Osteoblast (primary cell): Measurements from ENCODE around the gene PSG6. TPM values are rescaled to one million over a fixed set of nuclear protein-coding genes. Genes with fewer than 3 reads are reported as not detected.
"Not testable (repeated sequence)": the region's sequence is repeated elsewhere in the genome, so short reads cannot be mapped to it uniquely, and the experiment has no call there.

Experiments used
- DNase-seq: peaks from one replicate; pipeline ENCODE4 v3.0.0; 2011; ENCODE audit warnings: low spot score, mixed read lengths; ENCODE audit not compliant: insufficient read length; ENCODE audit errors: missing footprints
- H2AFZ ChIP-seq: 2 replicates; pipeline ENCODE4 v1.6.0; 2011; ENCODE audit warnings: mild to moderate bottlenecking, low read length
- H3K27ac ChIP-seq: 2 replicates; pipeline ENCODE4 v1.5.1; 2011; ENCODE audit warnings: mild to moderate bottlenecking, low read depth, low read length, moderate library complexity
- H3K27me3 ChIP-seq: 2 replicates; pipeline ENCODE4 v1.6.0; 2012; ENCODE audit warnings: mild to moderate bottlenecking, control low read depth, inconsistent platforms, low read length, moderate library complexity; ENCODE audit not compliant: insufficient read depth
- H3K36me3 ChIP-seq: 2 replicates; pipeline ENCODE4 v1.5.1; 2011; ENCODE audit warnings: mild to moderate bottlenecking, low read length, control low read depth, moderate library complexity; ENCODE audit not compliant: insufficient read depth
- H3K4me1 ChIP-seq: 2 replicates; pipeline ENCODE4 v1.5.1; 2011; ENCODE audit warnings: mild to moderate bottlenecking, low read length, control low read depth, moderate library complexity; ENCODE audit not compliant: insufficient read depth
- H3K4me2 ChIP-seq: 2 replicates; pipeline ENCODE4 v1.6.0; 2011; ENCODE audit warnings: mild to moderate bottlenecking, low read length; ENCODE audit not compliant: insufficient read depth
- H3K4me3 ChIP-seq: fragments of 200-600 bp; sonication (generic); 3 replicates; pipeline ENCODE4 v1.5.1; 2012; ENCODE audit warnings: mild to moderate bottlenecking, low read length, inconsistent platforms; ENCODE audit not compliant: insufficient read depth
- H3K79me2 ChIP-seq: 2 replicates; pipeline ENCODE4 v1.6.0; 2012; ENCODE audit warnings: mild to moderate bottlenecking, low read length, control low read depth, inconsistent platforms; ENCODE audit not compliant: insufficient read depth
- H3K9me3 ChIP-seq: 2 replicates; pipeline ENCODE4 v1.5.1; 2011; ENCODE audit warnings: low read depth, low read length, control low read depth
- H4K20me1 ChIP-seq: 2 replicates; pipeline ENCODE4 v1.6.0; 2012; ENCODE audit warnings: mild to moderate bottlenecking, low read length, control low read depth; ENCODE audit not compliant: insufficient read depth
- CTCF ChIP-seq: IDR thresholded peaks from 2 replicates; pipeline ENCODE4 v1.5.1; 2011; ENCODE audit warnings: mild to moderate bottlenecking, low read depth, low read length, moderate library complexity; ENCODE audit errors: extremely low read depth
- total RNA-seq: library from RNA; depleted of rRNA; stranded (reverse); fragments of >200 nt; gene quantifications from 2 replicates; pipeline ENCODE4 v1.2.3, GENCODE V29; 2012

Gene PSG6
- total RNA-seq, 1 donor = not detected

- H3K27me3 ChIP-seq, H2AFZ ChIP-seq, H3K9me3 ChIP-seq, H3K79me2 ChIP-seq, H3K4me2 ChIP-seq, H4K20me1 ChIP-seq, H3K27ac ChIP-seq, H3K4me3 ChIP-seq, DNase-seq, H3K4me1 ChIP-seq, H3K36me3 ChIP-seq: not testable (repeated sequence)
Measured at GRCh38 chr19:42882010-42882409, 35.7 kb downstream of the PSG6 start.

GRCh38 chr19:42881279-42881678 is 36.4 kb downstream of the PSG6 start:
- H3K4me2 ChIP-seq, H3K27me3 ChIP-seq, H3K9me3 ChIP-seq, H2AFZ ChIP-seq, H3K4me3 ChIP-seq, H3K4me1 ChIP-seq, H3K79me2 ChIP-seq, H3K27ac ChIP-seq, H4K20me1 ChIP-seq, H3K36me3 ChIP-seq, DNase-seq: not testable (repeated sequence)
- peak; percentile 34 for TF ChIP-seq CTCF

- not testable (repeated sequence) for H3K4me2 ChIP-seq, H2AFZ ChIP-seq, H3K9me3 ChIP-seq, H3K4me3 ChIP-seq, H4K20me1 ChIP-seq, H3K27me3 ChIP-seq, H3K79me2 ChIP-seq, H3K4me1 ChIP-seq, H3K36me3 ChIP-seq, H3K27ac ChIP-seq
- peak; percentile 5 for DNase-seq
Measured at GRCh38 chr19:42880621-42881020, 37.1 kb downstream of the PSG6 start.

- no peak within 1 kb of the TSS for H3K4me3 ChIP-seq
- no peak within 1 kb of the TSS for H3K4me2 ChIP-seq
- TF ChIP-seq CTCF = no peak
- no peaks in the 10 kb centered on the region for H4K20me1 ChIP-seq
- DNase-seq = peak; percentile 6
- no peaks in the 10 kb centered on the region for H3K36me3 ChIP-seq
- H3K4me1 ChIP-seq = peaks cover 15% of the 10 kb centered on the region
- H3K9me3 ChIP-seq = no peaks in the 10 kb centered on the region
- H2AFZ ChIP-seq = no peak within 1 kb of the TSS
- no peaks in the 10 kb centered on the region for H3K79me2 ChIP-seq
- no peak within 1 kb of the TSS for H3K27ac ChIP-seq
- no peaks in the 10 kb centered on the region for H3K27me3 ChIP-seq
Measured at GRCh38 chr19:42879613-42880012, 38.1 kb downstream of the PSG6 start, which contains the start of gene PSG1. TSS of gene PSG1 (minus strand) at chr19:42879713. CDS start at chr19:42879581, 132 bp downstream.

- DNase-seq = not testable (repeated sequence)
Measured at GRCh38 chr19:42876596-42876995, 41.1 kb downstream of the PSG6 start.

GRCh38 chr19:42875881-42876280 is 41.8 kb downstream of the PSG6 start:
- not testable (repeated sequence) for H3K36me3 ChIP-seq, H3K79me2 ChIP-seq, H3K27me3 ChIP-seq, H3K4me3 ChIP-seq, DNase-seq, H3K9me3 ChIP-seq, H4K20me1 ChIP-seq, H3K4me2 ChIP-seq
- Histone ChIP-seq H3K27ac (peak overlapping the region; percentile 89), H2AFZ (peak overlapping the region; percentile 28), H3K4me1 (peaks cover 17% of the 10 kb centered on the region)

More at GRCh38 chr19:42876596-42876995, 41.1 kb downstream of the PSG6 start:
- H2AFZ ChIP-seq, H3K4me3 ChIP-seq, H3K79me2 ChIP-seq, H3K27me3 ChIP-seq, H3K9me3 ChIP-seq, H3K36me3 ChIP-seq, H4K20me1 ChIP-seq, H3K4me2 ChIP-seq: not testable (repeated sequence)
- peak overlapping the region; percentile 89 for H3K27ac ChIP-seq
- peaks cover 17% of the 10 kb centered on the region for H3K4me1 ChIP-seq

- H3K4me2 ChIP-seq, DNase-seq, H3K4me3 ChIP-seq, H3K9me3 ChIP-seq, H3K36me3 ChIP-seq, H4K20me1 ChIP-seq, H3K27me3 ChIP-seq, H3K79me2 ChIP-seq, H2AFZ ChIP-seq: not testable (repeated sequence)
- H3K4me1 ChIP-seq = peaks cover 17% of the 10 kb centered on the region
- peak overlapping the region; percentile 89 for H3K27ac ChIP-seq
Measured at GRCh38 chr19:42874901-42875813, 42.5 kb downstream of the PSG6 start.
